Erythroblast (primary cell): ENCODE results near the gene MIEF2.

Experiments
- GATA1 ChIP-seq: IDR thresholded peaks from 2 replicates; pipeline ENCODE4 v1.6.1; 2011; ENCODE audit warnings: low read depth, mild to moderate bottlenecking, control low read depth, low read length, moderate library complexity
- POLR2A ChIP-seq: IDR thresholded peaks from 2 replicates; pipeline ENCODE4 v1.6.1; 2011; ENCODE audit warnings: mild to moderate bottlenecking, low read length

DNA sequence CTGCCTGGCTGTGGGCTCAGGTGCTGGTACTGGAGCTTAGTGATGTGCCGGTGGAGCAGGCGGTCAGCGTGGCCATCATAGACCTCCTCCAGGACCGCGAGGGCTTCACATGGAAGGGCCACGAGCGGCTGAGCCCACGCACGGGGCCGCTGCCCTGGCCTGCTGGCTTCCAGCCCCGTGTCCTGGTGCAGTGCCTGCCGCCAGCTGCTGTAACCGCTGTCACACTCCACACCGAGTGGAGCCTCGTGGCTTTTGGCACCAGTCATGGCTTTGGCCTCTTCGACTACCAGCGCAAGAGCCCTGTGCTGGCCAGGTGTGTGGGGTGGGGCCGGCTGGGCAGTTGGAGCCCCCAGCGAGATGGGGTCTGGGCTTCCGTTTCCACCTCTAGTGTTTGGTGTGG, 23.0 kb upstream of the MIEF2 start:
- TF ChIP-seq POLR2A (no peak), GATA1 (no peak)
